SU-DHL-6 (cell line): Measurements from ENCODE around the gene MAD2L1BP.
"Not testable (repeated sequence)": the region's sequence is repeated elsewhere in the genome, so short reads cannot be mapped to it uniquely, and the experiment has no call there.

Experiments used
- H2AFZ ChIP-seq: fragments of 200-600 bp; sonication (generic); 2 replicates; pipeline ENCODE4 v1.6.1; 2014; ENCODE audit warnings: low read depth, mild to moderate bottlenecking, moderate library complexity, mixed read lengths, antibody characterized with exemption, low read length; ENCODE audit not compliant: severe bottlenecking
- H3F3A ChIP-seq: fragments of 200-600 bp; shearing (Covaris generic); 2 replicates; pipeline ENCODE4 v1.6.0; 2016; ENCODE audit warnings: antibody characterized with exemption, mild to moderate bottlenecking; ENCODE audit not compliant: insufficient read depth
- H3K27ac ChIP-seq: fragments of 200-600 bp; sonication (generic); 2 replicates; pipeline ENCODE4 v1.5.1; 2016; ENCODE audit warnings: low read depth, mild to moderate bottlenecking, low read length, moderate library complexity, mixed read lengths
- H3K27me3 ChIP-seq: fragments of 200-600 bp; sonication (generic), shearing (Covaris generic); 2 replicates; pipeline ENCODE4 v1.6.0; 2014; ENCODE audit warnings: mild to moderate bottlenecking, low read length
- H3K36me3 ChIP-seq: fragments of 200-600 bp; sonication (generic); 2 replicates; pipeline ENCODE4 v1.6.1; 2014; ENCODE audit warnings: mild to moderate bottlenecking, low read length, mixed read lengths
- H3K4me2 ChIP-seq: fragments of 300-600, 200-600 bp; shearing (Covaris generic), sonication (generic); 2 replicates; pipeline ENCODE4 v1.6.0; 2014; ENCODE audit warnings: low read length, low read depth, mild to moderate bottlenecking; ENCODE audit not compliant: poor library complexity, severe bottlenecking
- H3K4me3 ChIP-seq: fragments of 200-600 bp; sonication (generic); 2 replicates; pipeline ENCODE4 v1.5.1; 2014; ENCODE audit warnings: antibody characterized with exemption, low read length, mild to moderate bottlenecking, mixed read lengths; ENCODE audit not compliant: insufficient read depth, poor library complexity, severe bottlenecking
- H3K79me2 ChIP-seq: fragments of 200-600 bp; sonication (generic); 2 replicates; pipeline ENCODE4 v1.6.1; 2014; ENCODE audit warnings: mild to moderate bottlenecking, low read length, moderate library complexity; ENCODE audit not compliant: insufficient read depth
- H3K9ac ChIP-seq: fragments of 200-600 bp; sonication (generic); 2 replicates; pipeline ENCODE4 v1.7.0; 2014; ENCODE audit warnings: mild to moderate bottlenecking, low read length
- H3K9me2 ChIP-seq: fragments of 200-600 bp; sonication (generic); replicated peaks from 2 replicates; pipeline ENCODE4 v1.6.1; 2014; ENCODE audit warnings: low read length; ENCODE audit not compliant: insufficient read depth
- H3K9me3 ChIP-seq: fragments of 200-600 bp; sonication (generic); 2 replicates; pipeline ENCODE4 v1.6.1; 2014; ENCODE audit warnings: low read length, mixed read lengths; ENCODE audit not compliant: insufficient read depth
- H4K20me1 ChIP-seq: fragments of 200-600 bp; sonication (generic); 2 replicates; pipeline ENCODE4 v1.6.1; 2014; ENCODE audit warnings: low read depth, mild to moderate bottlenecking, antibody characterized with exemption, low read length, moderate library complexity, mixed read lengths
- CTCF ChIP-seq: fragments of 200-600 bp; sonication (generic); IDR thresholded peaks from one replicate; pipeline ENCODE4 v1.5.1; 2017; ENCODE audit warnings: antibody characterized with exemption, mild to moderate bottlenecking, low read length, moderate library complexity; ENCODE audit not compliant: insufficient read depth, poor library complexity, severe bottlenecking
- EZH2phosphoT487 ChIP-seq: fragments of 200-600 bp; sonication (generic), shearing (Covaris generic); conservative IDR thresholded peaks from 2 replicates; pipeline ENCODE4 v1.6.1; 2018; ENCODE audit warnings: mild to moderate bottlenecking, antibody characterized with exemption, low read length, moderate library complexity, mixed read lengths

Gene MAD2L1BP, protein sequence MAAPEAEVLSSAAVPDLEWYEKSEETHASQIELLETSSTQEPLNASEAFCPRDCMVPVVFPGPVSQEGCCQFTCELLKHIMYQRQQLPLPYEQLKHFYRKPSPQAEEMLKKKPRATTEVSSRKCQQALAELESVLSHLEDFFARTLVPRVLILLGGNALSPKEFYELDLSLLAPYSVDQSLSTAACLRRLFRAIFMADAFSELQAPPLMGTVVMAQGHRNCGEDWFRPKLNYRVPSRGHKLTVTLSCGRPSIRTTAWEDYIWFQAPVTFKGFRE

GRCh38 chr6:43635387-43636307 is at the start of gene MAD2L1BP:
MAD2L1BP (plus strand) TSS chr6:43635840; CDS start chr6:43635876, 36 bp downstream.
- H3K9me3 ChIP-seq, result no peaks in the 10 kb centered on the region
- no peaks in the 10 kb centered on the region for H3K27me3 ChIP-seq
- H3K9ac ChIP-seq, result peak within 1 kb of the TSS; percentile 87
- H2AFZ ChIP-seq, result peak within 1 kb of the TSS; percentile 72
- H3K9me2 ChIP-seq, result no peaks in the 10 kb centered on the region
- H3K27ac ChIP-seq, result peak within 1 kb of the TSS; percentile 65
- peaks cover 17% of the 10 kb centered on the region for H3K36me3 ChIP-seq
- peaks cover 23% of the 10 kb centered on the region for H3F3A ChIP-seq
- peak within 1 kb of the TSS; percentile 84 for H3K4me3 ChIP-seq
- H3K4me2 ChIP-seq, result peak within 1 kb of the TSS; percentile 89
- peaks cover 49% of the 10 kb centered on the region for H3K79me2 ChIP-seq
- TF ChIP-seq EZH2phosphoT487 (no peak), CTCF (no peak)
- peaks cover 6% of the 10 kb centered on the region; the same call in 1 of the 2 replicates for H4K20me1 ChIP-seq

- Histone ChIP-seq H3K9me3 (no peaks in the 10 kb centered on the region), H3K79me2 (peaks cover 54% of the 10 kb centered on the region)
Observed at GRCh38 chr6:43588194-43588593, 47.4 kb upstream of the MAD2L1BP start.

DNA sequence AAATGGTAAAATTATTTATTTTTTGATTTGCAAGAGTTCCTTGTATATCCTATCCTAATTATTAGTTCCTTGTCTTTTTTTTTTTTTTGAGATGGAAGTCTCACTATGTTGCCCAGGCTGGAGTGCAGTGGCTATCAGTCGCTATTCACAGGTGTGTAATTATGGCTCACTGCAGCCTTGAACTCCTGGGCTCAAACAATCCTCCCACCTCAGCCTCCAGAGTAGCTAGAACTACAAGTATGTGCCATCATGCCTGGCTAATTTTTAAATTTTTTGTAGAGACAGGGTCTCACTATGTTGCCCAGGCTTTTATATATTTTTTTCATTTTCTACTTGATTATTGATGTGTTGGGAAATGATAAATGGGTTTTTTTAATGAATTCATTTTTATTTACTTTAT is 46.1 kb upstream of the MAD2L1BP start:
- H3K4me3 ChIP-seq, H3K27me3 ChIP-seq, H2AFZ ChIP-seq, H3K9me2 ChIP-seq, H3K9me3 ChIP-seq, H3K4me2 ChIP-seq, H3K9ac ChIP-seq, H3K27ac ChIP-seq: not testable (repeated sequence)
- peaks cover 24% of the 10 kb centered on the region for H3F3A ChIP-seq
- peaks cover 68% of the 10 kb centered on the region for H3K79me2 ChIP-seq
- peaks cover 64% of the 10 kb centered on the region for H3K36me3 ChIP-seq
- H4K20me1 ChIP-seq, result peaks cover 10% of the 10 kb centered on the region

More at GRCh38 chr6:43588194-43588593, 47.4 kb upstream of the MAD2L1BP start:
- Histone ChIP-seq H3K27ac (no peak overlapping the region), H2AFZ (no peak overlapping the region), H3K4me2 (no peak overlapping the region), H3F3A (peaks cover 25% of the 10 kb centered on the region), H4K20me1 (peaks cover 6% of the 10 kb centered on the region), H3K36me3 (peaks cover 65% of the 10 kb centered on the region), H3K4me3 (no peak overlapping the region), H3K9ac (no peak overlapping the region), H3K9me2 (no peaks in the 10 kb centered on the region), H3K27me3 (no peaks in the 10 kb centered on the region)
- TF ChIP-seq CTCF (no peak), EZH2phosphoT487 (no peak)

DNA sequence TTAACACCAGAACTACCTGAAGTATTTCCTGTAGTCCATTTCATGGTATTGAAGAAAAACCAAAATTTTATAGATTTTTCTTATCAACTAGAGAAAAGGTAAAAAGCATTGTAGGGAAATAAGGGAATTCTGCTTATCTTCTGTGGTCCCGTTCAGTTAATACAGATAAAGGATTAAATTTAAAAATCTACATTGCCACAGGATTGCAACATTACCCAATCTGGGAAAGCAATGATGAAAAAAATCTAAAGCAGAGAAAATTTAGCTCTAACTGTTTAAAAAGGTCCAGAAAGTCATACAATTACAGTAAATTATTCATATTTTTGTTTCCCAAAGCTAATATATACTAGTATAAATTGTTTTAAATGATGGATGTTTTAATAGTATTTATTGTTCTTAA is 41.7 kb upstream of the MAD2L1BP start:
- Histone ChIP-seq H3K79me2 (peaks cover 57% of the 10 kb centered on the region), H3K27ac (no peak overlapping the region), H3K27me3 (no peaks in the 10 kb centered on the region), H3K4me3 (no peak overlapping the region), H2AFZ (no peak overlapping the region), H3F3A (peaks cover 33% of the 10 kb centered on the region), H3K9ac (no peak overlapping the region), H3K9me3 (no peaks in the 10 kb centered on the region), H3K9me2 (no peaks in the 10 kb centered on the region), H3K4me2 (no peak overlapping the region), H4K20me1 (peaks cover 10% of the 10 kb centered on the region), H3K36me3 (peaks cover 67% of the 10 kb centered on the region)
- TF ChIP-seq CTCF (no peak), EZH2phosphoT487 (no peak)
